ENCODE measurements around the gene LENG1.

DNA sequence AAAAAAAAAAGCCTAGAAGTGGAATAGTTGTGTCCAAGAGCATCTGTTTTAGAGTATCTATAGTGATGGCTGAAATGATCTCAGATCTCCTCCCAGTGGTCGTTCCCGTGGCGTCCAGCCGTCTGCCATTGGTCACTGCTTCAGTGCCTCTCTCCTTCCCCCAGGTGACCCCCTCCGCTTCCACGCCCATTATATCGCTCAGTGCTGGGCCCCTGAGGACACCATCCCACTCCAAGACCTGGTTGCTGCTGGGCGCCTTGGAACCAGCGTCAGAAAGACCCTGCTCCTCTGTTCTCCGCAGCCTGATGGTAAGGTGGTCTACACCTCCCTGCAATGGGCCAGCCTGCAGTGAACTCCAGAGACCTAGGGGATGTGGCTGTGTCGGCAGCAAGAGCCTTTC lies 33.5 kb upstream of the LENG1 start:
- TF ChIP-seq CTCF (conservative IDR thresholded peaks at IDR 0.05; ENCODE audit: low read depth in 2 of 2) (no peak), POLR2AphosphoS5 (IDR thresholded peaks at IDR 0.05; ENCODE audit: low read depth) (no peak), EZH2 (IDR thresholded peaks at IDR 0.05; ENCODE audit: low read depth, unreplicated experiment) (no peak), CREB1 (CRISPR knock-in tag; IDR thresholded peaks at IDR 0.05; ENCODE audit: low read depth) (no peak), ZNF331 (CRISPR knock-in tag; IDR thresholded peaks at IDR 0.05; ENCODE audit: low read depth) (no peak), ZNF114 (CRISPR knock-in tag; IDR thresholded peaks at IDR 0.05) (no peak), EZH2phosphoT487 (IDR thresholded peaks at IDR 0.05; ENCODE audit: unreplicated experiment) (no peak)
- TF ChIP-seq, protein P1, sequence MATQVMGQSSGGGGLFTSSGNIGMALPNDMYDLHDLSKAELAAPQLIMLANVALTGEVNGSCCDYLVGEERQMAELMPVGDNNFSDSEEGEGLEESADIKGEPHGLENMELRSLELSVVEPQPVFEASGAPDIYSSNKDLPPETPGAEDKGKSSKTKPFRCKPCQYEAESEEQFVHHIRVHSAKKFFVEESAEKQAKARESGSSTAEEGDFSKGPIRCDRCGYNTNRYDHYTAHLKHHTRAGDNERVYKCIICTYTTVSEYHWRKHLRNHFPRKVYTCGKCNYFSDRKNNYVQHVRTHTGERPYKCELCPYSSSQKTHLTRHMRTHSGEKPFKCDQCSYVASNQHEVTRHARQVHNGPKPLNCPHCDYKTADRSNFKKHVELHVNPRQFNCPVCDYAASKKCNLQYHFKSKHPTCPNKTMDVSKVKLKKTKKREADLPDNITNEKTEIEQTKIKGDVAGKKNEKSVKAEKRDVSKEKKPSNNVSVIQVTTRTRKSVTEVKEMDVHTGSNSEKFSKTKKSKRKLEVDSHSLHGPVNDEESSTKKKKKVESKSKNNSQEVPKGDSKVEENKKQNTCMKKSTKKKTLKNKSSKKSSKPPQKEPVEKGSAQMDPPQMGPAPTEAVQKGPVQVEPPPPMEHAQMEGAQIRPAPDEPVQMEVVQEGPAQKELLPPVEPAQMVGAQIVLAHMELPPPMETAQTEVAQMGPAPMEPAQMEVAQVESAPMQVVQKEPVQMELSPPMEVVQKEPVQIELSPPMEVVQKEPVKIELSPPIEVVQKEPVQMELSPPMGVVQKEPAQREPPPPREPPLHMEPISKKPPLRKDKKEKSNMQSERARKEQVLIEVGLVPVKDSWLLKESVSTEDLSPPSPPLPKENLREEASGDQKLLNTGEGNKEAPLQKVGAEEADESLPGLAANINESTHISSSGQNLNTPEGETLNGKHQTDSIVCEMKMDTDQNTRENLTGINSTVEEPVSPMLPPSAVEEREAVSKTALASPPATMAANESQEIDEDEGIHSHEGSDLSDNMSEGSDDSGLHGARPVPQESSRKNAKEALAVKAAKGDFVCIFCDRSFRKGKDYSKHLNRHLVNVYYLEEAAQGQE (IDR thresholded peaks at IDR 0.05; ENCODE audit: unreplicated experiment): no peak
- TF ChIP-seq, protein P2, sequence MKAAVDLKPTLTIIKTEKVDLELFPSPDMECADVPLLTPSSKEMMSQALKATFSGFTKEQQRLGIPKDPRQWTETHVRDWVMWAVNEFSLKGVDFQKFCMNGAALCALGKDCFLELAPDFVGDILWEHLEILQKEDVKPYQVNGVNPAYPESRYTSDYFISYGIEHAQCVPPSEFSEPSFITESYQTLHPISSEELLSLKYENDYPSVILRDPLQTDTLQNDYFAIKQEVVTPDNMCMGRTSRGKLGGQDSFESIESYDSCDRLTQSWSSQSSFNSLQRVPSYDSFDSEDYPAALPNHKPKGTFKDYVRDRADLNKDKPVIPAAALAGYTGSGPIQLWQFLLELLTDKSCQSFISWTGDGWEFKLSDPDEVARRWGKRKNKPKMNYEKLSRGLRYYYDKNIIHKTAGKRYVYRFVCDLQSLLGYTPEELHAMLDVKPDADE (IDR thresholded peaks at IDR 0.05): no peak

Measured in GM23338 (cell line).